Stimulated activated CD8-positive, alpha-beta memory T cell treated with anti-CD3 and anti-CD28 coated beads, Interleukin-2, amount 100 ng/mL, for 1 hour (primary cell): ENCODE measurements around the gene FYTTD1.

Experiments used
- DNase-seq, 2 donors: peaks; one replicate each; pipeline ENCODE4 v3.0.0-alpha.2; 2020; ENCODE audit warnings: low read depth in 2 of 2

Gene FYTTD1

DNA sequence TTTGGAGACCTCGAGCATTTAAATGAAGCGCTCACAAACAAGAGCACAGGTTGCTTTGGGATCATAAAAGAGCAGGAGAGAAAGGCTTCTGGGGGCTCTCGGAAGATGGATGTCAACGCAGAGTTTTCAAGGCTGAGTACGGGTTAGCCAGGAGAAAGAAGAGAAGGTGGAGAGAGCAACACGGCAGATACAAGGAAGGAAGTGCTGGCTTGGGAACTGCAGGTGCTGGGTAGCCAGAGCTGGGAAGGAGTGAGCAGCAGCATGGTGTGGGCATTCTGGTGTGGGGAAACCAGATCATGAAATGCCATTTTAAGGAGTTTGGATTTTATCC is 12.4 kb upstream of the FYTTD1 start:
- DNase-seq: no peak

DNA sequence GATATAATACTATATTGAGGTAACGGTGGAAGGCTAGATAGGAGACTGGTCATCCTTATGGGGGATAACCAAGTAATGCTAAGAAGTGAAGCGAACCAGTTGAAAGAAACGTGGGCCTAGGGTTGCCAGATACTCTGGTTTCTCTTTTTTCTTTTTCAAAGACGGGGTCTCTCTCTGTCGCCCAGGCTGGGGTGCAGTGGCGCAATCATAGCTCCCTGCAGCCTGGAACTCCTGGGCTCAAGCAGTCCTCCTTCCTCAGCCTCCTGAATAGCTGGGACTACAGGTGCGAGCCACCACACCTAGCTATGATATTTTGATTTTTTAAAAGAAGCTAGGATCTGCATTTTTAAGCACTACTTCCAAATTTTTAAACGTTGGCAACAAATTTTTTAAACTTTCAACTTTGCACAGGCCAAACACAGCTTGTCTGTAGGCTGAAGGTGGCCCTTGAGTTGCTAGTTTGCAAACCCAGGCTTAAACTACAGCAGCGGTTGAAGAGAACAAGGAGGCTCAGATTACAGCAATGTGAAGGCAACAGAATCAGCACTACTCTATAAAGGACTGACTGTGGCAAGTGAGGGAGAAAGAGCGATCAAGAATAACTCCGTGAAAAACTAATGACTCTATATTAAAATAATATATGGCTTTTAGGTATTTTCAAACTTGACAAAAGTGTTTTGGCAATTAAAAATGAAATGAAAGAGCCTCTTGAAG is 11.8 kb upstream of the FYTTD1 start:
- DNase-seq: no peak

DNA sequence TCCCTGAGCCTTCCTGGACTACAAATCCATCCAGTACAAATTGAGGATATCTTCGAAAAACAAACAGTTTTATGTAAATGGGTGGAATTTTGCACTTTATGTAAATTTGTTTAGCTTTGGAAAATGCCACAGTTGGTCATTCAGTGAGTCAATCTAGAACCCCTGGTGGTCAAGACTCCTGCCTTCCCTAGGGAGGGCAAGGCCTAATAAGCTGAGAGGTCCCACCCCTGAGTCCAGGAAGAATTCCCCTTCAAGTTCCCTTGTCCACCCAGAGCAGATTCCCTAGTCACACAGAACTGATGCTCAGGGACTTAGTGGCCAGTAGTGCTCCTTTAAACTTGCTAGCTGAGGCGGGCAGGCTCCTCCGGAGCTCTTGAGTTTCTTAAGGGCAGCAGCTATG is 6.9 kb upstream of the FYTTD1 start:
- DNase-seq: no peak

DNA sequence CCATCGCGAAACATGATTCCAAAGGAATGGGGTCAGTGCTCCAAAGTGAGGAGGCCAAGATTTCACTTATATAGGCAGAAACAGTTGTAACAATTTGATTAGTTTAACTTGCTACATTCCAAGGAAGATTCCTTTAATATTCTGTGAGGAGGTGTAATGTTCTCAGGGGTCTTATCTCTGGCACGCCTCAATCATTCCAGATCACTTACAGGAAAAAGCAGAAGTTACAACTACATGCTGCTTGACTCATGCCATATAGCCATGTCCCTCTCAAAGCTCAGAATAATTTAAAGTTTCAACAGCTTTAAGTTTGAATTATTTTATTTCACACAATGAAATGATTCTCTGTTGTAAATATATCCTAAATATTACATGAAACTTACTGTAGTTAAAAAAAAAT is 3.5 kb upstream of the FYTTD1 start:
- no peak for DNase-seq

DNA sequence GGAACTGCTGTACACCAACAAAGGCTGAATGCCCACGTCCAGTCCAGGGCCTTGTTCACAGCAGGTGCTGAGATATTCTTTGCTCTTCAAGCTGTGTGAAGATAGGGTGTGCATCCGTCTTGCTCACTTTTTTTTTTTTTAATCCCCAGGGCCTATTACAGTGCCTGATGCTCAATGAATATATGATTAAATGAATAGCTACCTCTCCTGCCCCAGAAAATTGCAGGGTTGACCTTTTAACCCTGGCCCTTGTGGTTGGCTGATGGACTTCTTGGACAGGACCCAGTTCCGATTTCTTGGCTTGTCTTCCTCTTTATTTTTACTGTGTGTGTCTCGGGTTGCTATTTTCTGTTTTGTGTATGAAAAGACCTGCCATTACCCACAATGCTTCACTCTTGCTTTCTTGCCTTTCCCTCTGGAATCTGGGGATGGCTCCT is 2.9 kb upstream of the FYTTD1 start:
- no peak for DNase-seq

DNA sequence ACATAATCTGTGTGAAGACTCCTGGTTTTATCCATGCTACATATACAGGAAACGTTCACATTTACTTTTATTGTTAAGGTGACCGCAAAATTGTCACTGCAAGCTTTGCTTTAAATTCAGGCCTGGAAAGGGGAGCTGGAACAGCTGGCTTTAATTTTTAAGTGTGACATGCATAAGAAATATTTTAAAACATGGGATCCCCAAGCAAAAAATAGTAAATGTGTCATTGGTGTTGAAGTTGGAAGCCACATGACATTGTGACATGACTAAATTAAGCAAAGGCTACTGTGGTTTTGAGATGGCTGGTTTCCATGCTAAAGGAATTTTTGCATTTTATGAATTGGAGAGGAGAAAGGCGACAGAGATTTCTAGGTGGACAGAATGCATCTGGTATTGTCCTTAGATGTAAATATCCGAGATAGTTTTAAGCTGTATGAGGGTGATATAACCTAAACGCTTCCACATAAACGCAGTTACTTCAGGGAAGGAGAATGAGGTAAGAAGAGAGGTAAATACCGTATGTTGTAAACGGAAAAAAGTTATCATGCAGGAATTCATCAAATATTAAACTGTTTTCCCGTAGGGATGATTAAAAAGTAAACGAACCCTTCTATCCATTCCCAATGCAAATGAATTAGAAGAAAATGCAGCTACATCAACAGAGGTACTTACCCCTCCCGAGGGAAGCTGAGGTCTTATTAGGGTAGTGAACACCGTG is 927 bp upstream of the FYTTD1 start:
- DNase-seq: no peak

DNA sequence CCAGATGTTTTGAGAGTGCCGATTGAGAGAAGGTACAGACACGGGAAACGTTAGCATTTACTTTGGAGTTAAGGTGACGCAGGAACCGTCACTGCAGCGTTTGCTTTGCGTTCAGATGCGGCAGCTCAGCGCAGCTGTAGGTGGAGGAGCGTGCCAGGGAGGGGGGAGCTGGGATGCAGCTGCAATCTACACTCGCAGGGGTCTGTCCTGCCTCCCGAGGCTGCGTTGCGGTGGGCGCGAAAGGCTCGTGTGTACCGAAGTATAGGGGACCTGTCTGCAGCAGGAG is 425 bp upstream of the FYTTD1 start:
- DNase-seq: peak in 1 of 2 donors; percentile 13

DNA sequence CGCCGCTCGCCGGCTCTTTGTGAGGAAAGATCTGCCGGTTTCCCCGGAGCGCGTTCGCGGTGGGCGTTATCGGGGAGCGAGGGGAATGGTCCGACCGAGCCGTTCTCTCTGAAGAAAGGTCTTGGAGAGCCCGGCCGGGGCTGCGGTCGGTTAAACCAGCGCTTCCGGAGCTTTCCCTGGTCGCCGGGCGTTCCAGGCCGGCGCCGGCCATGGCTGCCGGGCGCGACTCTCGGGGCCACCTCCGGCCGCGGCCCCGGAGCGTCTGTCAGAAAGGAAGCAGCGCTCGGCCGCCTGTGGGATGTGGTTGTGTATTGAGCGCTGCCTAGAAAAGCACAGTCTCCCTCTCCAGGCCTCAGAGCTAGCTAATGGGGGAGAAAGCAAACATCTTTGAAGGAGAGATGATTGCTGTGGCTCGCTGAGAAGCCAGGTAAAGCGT is 731 bp downstream of the FYTTD1 start:
- DNase-seq: peak; percentile 27 to 29

DNA sequence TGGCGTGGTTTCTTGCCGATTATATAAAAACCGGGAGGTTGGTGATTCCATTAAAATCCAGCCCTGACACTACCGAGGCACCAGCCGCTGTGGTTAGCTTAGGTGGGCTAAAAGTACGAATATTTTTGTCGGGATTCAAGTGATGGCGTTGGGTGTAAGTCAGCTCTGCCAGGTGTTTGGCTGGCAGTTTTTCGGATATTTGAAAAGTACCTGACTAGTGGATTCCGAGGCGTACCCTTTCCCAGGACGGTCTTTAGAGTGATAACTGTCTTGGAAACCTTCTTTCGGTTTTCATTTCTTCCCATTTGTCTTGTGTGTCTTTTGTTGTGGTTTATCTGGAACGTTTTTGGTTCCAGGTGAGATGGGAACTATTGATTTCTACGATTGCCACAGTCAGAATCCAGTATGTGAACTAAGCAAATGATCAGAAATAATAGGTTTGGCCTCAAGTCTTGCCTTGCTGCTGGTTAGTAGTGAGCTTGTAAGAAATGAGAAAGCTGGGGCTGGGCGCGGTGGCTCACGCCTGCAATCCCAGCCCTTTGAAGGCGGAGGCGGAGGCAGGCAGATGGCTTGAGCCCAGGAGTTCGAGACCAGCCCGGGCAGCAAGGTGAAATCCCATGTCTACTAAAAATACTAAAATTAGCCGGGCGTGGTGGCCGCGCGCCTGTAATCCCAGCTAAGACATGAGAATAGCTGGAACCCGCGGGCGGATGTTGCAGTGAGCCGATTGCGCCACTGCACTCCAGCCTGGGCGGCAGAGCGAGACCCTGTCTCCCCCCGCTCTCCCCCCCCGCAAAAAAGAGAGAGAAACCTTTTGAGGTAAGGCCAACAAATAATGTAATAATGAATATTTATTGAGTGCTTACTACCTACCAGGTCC is 1.4 kb downstream of the FYTTD1 start:
- DNase-seq: no peak

GRCh38 chr3:197752107-197752506 is 2.4 kb downstream of the FYTTD1 start:
- DNase-seq: no peak

- no peak for DNase-seq
These were observed 3.6 kb downstream of the FYTTD1 start for GRCh38 chr3:197753263-197753662.

GRCh38 chr3:197756704-197757103 is 7.0 kb downstream of the FYTTD1 start:
- no peak for DNase-seq

- DNase-seq: no peak
These were observed 8.8 kb downstream of the FYTTD1 start for GRCh38 chr3:197758512-197758911.

GRCh38 chr3:197761784-197762183 is 12.1 kb downstream of the FYTTD1 start:
- DNase-seq: no peak

DNA sequence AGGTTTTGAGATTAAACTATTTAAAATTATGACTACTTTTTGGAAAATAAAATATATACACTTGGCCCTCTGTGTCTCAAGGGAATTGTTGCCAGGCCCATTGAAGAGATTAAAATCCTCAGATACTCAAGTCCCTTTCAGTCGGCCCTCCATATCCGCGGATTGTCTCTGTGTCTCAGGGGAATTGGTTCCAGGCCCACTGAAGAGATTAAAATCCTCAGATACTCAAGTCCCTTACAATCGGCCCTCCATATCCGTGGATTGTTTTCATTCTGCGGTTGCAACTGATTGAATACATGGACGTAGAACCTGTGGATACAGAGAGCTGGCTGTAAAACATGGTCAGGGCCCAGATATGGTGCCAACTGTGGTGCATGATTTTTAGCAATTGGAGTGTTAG is 25.6 kb downstream of the FYTTD1 start:
- DNase-seq: no peak

DNA sequence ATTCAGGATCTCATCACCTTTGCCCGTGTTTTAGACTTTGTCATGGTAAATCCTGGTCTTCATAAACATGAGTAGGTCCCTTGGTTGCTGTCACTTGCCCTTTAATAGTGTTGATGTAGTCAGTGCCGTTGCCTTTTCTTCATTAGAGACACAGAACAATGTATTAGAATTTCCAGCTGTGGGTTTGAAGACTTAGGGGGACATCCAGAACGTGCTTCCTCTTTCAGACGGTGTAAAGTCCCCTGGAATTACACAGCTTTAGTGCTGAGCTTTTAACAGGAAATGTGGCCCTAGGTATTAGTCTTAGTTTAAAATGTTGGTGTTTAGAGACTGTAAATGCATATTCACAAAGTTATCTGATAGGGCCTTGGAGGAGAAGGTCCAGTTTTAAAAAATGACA is 32.5 kb downstream of the FYTTD1 start:
- no peak for DNase-seq

DNA sequence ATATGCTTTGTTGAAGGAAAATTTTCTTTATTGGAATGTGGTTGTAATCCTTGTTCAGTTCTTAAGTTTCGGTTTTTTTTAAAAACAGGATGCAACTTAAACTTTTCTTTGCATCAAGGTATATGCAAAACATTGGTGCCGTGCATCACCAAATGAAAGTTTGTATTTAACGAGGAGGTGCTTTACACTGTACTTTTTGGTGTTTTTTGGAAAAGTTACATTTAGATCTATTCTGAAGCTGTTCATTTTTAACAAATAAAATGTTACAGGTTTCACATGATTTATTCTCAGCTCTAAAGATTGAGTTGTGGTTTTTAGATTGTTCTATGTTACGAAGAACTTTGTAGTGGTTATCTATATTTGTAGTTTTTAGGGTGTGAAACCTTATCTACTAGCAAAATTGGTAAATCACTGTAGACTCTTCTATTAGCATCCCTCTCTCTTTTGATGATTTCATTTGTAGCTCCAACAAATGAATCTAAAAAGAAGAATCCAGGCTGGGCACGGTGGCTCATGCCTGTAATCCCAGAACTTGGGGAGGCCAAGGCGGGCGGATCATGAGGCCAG is 34.4 kb downstream of the FYTTD1 start:
- no peak for DNase-seq

- no peak for DNase-seq
These were observed 37.7 kb downstream of the FYTTD1 start for GRCh38 chr3:197787412-197787811.

DNA sequence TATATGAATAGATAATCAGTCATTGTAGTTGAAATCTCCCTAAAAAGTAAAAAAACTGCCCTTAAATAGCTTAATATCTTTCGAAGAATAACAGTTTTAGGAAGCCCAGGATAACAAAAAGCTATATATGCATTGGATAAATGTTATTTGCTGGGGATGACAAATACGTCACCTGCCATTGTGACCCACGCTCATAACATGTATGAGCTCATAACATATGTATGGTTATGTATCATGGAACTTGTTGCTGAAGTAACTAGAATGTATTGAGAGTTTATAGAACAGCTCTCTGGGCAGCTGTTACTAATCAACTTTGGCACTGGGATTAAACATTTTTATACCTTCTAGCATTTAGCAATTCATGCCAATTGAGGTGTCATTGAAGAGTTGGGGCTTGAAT is 39.6 kb downstream of the FYTTD1 start:
- no peak for DNase-seq

DNA sequence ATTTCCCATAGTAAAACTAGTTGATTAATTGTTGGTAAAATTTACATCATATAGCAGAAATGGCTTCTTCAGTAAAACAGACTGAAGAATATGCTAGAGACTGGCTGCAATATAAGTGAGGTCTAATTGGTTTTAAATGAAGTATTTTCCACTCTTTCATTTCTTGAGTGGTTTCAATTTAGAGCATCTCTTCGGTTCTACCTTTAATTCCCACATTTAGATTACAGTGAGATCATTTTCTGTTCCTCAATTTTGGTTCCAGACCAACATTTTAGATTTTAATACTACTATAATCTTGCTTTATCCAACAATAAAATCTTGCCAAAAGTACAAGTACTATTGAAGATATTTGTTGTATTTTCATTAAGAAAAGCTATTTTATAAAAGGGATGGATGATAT is 40.4 kb downstream of the FYTTD1 start:
- no peak for DNase-seq

DNA sequence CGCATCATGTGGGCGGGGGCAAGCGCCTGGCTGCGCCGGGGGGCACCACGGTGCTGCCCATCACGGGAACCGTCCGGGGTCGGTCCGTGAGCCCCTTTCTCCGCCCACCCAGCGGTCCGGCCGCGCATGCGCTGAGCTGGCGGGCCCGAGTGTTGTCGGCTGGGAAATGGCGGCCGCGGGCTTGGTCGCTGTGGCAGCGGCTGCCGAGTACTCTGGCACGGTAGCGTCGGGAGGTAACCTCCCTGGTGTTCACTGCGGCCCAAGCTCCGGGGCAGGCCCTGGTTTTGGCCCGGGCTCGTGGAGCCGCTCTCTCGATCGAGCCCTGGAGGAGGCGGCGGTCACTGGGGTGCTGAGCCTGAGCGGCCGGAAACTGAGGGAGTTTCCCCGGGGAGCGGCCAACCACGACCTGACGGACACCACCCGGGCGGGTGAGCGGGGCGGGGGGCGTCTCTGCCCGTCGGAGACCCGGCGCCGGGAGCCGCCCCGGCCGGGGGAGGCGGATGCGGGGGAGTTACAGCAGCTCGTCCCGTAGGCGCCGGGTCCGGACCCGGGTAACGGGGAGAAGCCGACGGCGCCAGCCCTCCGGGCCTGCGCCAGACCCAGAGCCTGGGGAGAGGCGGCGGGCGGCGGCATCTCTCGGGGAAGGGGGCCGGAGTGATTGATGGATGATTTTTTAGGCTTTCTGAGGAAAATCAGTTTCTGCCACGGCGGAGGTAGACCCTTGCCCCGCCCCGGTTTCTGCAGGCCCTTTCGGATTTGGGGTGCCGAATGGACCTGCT is 41.6 kb downstream of the FYTTD1 start, which contains the start of gene LRCH3:
Gene LRCH3 (plus strand): TSS at position 142 of the 779 bp plus-strand sequence. CDS start 25 bp downstream, at position 167.
- DNase-seq: peak; percentile 72 to 74
